Endodermal cell (in vitro differentiated cells): ENCODE results near the gene HOXC6. TPM values are rescaled to one million over a fixed set of nuclear protein-coding genes. Genes with fewer than 3 reads are reported as not detected.
A peak's percentile ranks its signal among the peaks of the same experiment; 100 is the strongest.

Experiments used
- DNase-seq: peaks from one replicate; pipeline ENCODE4 v3.0.0-alpha.2; 2017
- H3K27ac ChIP-seq: 2 replicates; pipeline ENCODE4 v1.5.1; 2013; ENCODE audit warnings: mild to moderate bottlenecking, low read depth, low read length, moderate library complexity
- H3K27me3 ChIP-seq: 2 replicates; pipeline ENCODE4 v1.6.1; 2013; ENCODE audit warnings: mild to moderate bottlenecking, low read length, moderate library complexity; ENCODE audit not compliant: insufficient read depth, control insufficient read depth, poor library complexity, severe bottlenecking
- H3K36me3 ChIP-seq: 2 replicates; pipeline ENCODE4 v1.7.0; 2013; ENCODE audit warnings: mild to moderate bottlenecking, low read length, moderate library complexity; ENCODE audit not compliant: control insufficient read depth, insufficient read depth
- H3K4me1 ChIP-seq: one replicate; pipeline ENCODE4 v1.7.0; 2013; ENCODE audit warnings: low read length; ENCODE audit not compliant: control insufficient read depth, insufficient read depth
- H3K4me3 ChIP-seq: 2 replicates; pipeline ENCODE4 v1.5.1; 2013; ENCODE audit warnings: mild to moderate bottlenecking, low read length, moderate library complexity
- H3K9ac ChIP-seq: 2 replicates; pipeline ENCODE4 v1.6.1; 2013; ENCODE audit warnings: mild to moderate bottlenecking, low read length, moderate library complexity; ENCODE audit not compliant: poor library complexity, severe bottlenecking; ENCODE audit errors: extremely low read depth
- H3K9me3 ChIP-seq: 2 replicates; pipeline ENCODE4 v1.6.1; 2013; ENCODE audit warnings: mild to moderate bottlenecking, low read length, moderate library complexity; ENCODE audit not compliant: control insufficient read depth
- H3K27ac Mint-ChIP-seq: 2 replicates; pipeline ENCODE4 v1.8.0; 2020; ENCODE audit warnings: mixed read lengths
- H3K27me3 Mint-ChIP-seq: 2 replicates; pipeline ENCODE4 v1.8.0; 2021; ENCODE audit warnings: mild to moderate bottlenecking, mixed read lengths; ENCODE audit not compliant: insufficient read depth
- H3K36me3 Mint-ChIP-seq: 2 replicates; pipeline ENCODE4 v1.8.0; 2020; ENCODE audit warnings: low read depth, mixed read lengths
- H3K4me1 Mint-ChIP-seq: 2 replicates; pipeline ENCODE4 v1.8.0; 2020; ENCODE audit warnings: mixed read lengths
- H3K4me3 Mint-ChIP-seq: 2 replicates; pipeline ENCODE4 v1.8.0; 2020; ENCODE audit warnings: mild to moderate bottlenecking, moderate library complexity, mixed read lengths
- H3K9me3 Mint-ChIP-seq: 2 replicates; pipeline ENCODE4 v1.8.0; 2020; ENCODE audit warnings: mild to moderate bottlenecking, mixed read lengths
- CTCF ChIP-seq: fragments of 200-600 bp; sonication (generic); conservative IDR thresholded peaks from 2 replicates; pipeline ENCODE4 v1.5.0; 2021; ENCODE audit warnings: antibody characterized with exemption, mild to moderate bottlenecking
- WGBS, 2 experiments: methylation state at CpG; one replicate each; pipeline versions ENCODE4 v1.1.5 to v1.1.7; 2013; ENCODE audit warnings: missing lambda C conversion rate in 2 of 2, mixed read lengths in 1 of 2; ENCODE audit not compliant: insufficient coverage in 1 of 2, insufficient read length in 1 of 2; 5-methylcytosine and 5-hydroxymethylcytosine counted together
- total RNA-seq, 2 donors: library from RNA; stranded (reverse); fragmentation: NEBNext Ultra II Directional in 1 of 2; extraction: Animal tissue kit (Norgen Biotek cat#: 25700) in 1 of 2; gene quantifications; 2 replicates in 1 of 2; 3 replicates in 1 of 2; pipeline ENCODE4 v1.2.1, GENCODE V29; 2021

The HOXC6 gene
- total RNA-seq, 2 donors from 2014 or later, result not detected

GRCh38 chr12:53983568-53983949, 44.7 kb upstream of the HOXC6 start:
- H3K27ac Mint-ChIP-seq, result no peak overlapping the region
- H3K9me3 Mint-ChIP-seq, result peaks cover 16% of the 10 kb centered on the region
- no peaks in the 10 kb centered on the region for H3K36me3 Mint-ChIP-seq
- Histone ChIP-seq H3K4me3 (no peak overlapping the region), H3K4me1 (no peaks in the 10 kb centered on the region), H3K9me3 (peaks cover 8% of the 10 kb centered on the region), H3K36me3 (no peaks in the 10 kb centered on the region), H3K27ac (no peak overlapping the region), H3K9ac (no peak overlapping the region), H3K27me3 (peaks cover 100% of the 10 kb centered on the region)
- H3K4me1 Mint-ChIP-seq, result no peaks in the 10 kb centered on the region
- WGBS, 2 experiments, result 8 to 37% methylated on average over 4 to 16 of the region's 17 CpGs
- TF ChIP-seq CTCF, result no peak
- H3K4me3 Mint-ChIP-seq, result no peak overlapping the region
- H3K27me3 Mint-ChIP-seq, result peaks cover 100% of the 10 kb centered on the region
- no peak for DNase-seq

- Histone ChIP-seq H3K4me1 (no peaks in the 10 kb centered on the region), H3K27ac (no peak overlapping the region), H3K4me3 (no peak overlapping the region), H3K36me3 (no peaks in the 10 kb centered on the region), H3K27me3 (peaks cover 100% of the 10 kb centered on the region), H3K9me3 (peaks cover 8% of the 10 kb centered on the region), H3K9ac (no peak overlapping the region)
- no peak for TF ChIP-seq CTCF
- Mint-ChIP-seq H3K27me3 (peaks cover 100% of the 10 kb centered on the region), H3K36me3 (no peaks in the 10 kb centered on the region), H3K9me3 (peaks cover 16% of the 10 kb centered on the region), H3K4me3 (no peak overlapping the region), H3K4me1 (no peaks in the 10 kb centered on the region), H3K27ac (no peak overlapping the region)
- DNase-seq, result peak; percentile 68
- WGBS, 2 experiments, result 26 to 28% methylated on average over 18 to 30 of the region's 30 CpGs
These were observed 44.2 kb upstream of the HOXC6 start for GRCh38 chr12:53983950-53984572.

GRCh38 chr12:53984901-53985691, 43.1 kb upstream of the HOXC6 start, which contains the start of gene HOXC10:
HOXC10 (plus strand) TSS chr12:53985146; CDS start chr12:53985260, 114 bp downstream.
- Histone ChIP-seq H3K36me3 (no peaks in the 10 kb centered on the region), H3K9me3 (peaks cover 8% of the 10 kb centered on the region), H3K27me3 (peaks cover 100% of the 10 kb centered on the region), H3K9ac (no peak within 1 kb of the TSS), H3K4me3 (no peak within 1 kb of the TSS), H3K27ac (no peak within 1 kb of the TSS), H3K4me1 (no peaks in the 10 kb centered on the region)
- Mint-ChIP-seq H3K27me3 (peaks cover 100% of the 10 kb centered on the region), H3K27ac (no peak within 1 kb of the TSS), H3K36me3 (no peaks in the 10 kb centered on the region), H3K4me3 (no peak within 1 kb of the TSS), H3K9me3 (peaks cover 16% of the 10 kb centered on the region), H3K4me1 (no peaks in the 10 kb centered on the region)
- peak; percentile 97 for DNase-seq
- WGBS, 2 experiments, result 30 to 34% methylated on average over 19 to 55 of the region's 55 CpGs
- TF ChIP-seq CTCF, result peak; percentile 72
